Right lung (tissue), 10 donors: ENCODE measurements around the gene RTBDN. TPM values are rescaled to one million over a fixed set of nuclear protein-coding genes. Genes with fewer than 3 reads are reported as not detected.

Source experiments
- DNase-seq, 2 donors: peaks; one replicate each; pipeline ENCODE4 v3.0.0-alpha.2; 2013
- long read RNA-seq, 8 donors: transcript quantifications; one replicate each; lab custom pipeline, GENCODE V29; 2026
- polyA plus RNA-seq, 5 donors: library from polyadenylated mRNA; unstranded; fragments of 120-200 nt; gene quantifications; one replicate each; pipeline versions ENCODE4 v1.2.1 to v1.2.3, GENCODE V29; 2013; ENCODE audit warnings: inconsistent platforms in 1 of 5, low replicate concordance in 1 of 5; ENCODE audit not compliant: insufficient read length in 5 of 5, insufficient read depth in 1 of 5

Gene RTBDN
- polyA plus RNA-seq, result under 1 TPM in 4 of 5 donors, not detected in 1; 0.08 to 0.19 (median 0.13) TPM
- long read RNA-seq, donor 1, result 0 reads
- long read RNA-seq, donor 2, result 0 reads
- long read RNA-seq, donor 3, result 0 reads
- long read RNA-seq, donor 4, result 0 reads
- long read RNA-seq, donor 5, result 0 reads
- long read RNA-seq, donor 6, result 0 reads
- long read RNA-seq, donor 7, result 0 reads
- long read RNA-seq, donor 8, result 0 reads

GRCh38 chr19:12834566-12834943 is at the start of gene RTBDN:
Gene RTBDN, minus strand, starts transcription at chr19:12834579. Its CDS starts 4,600 bp downstream, at chr19:12829979.
- DNase-seq, result no peak

DNA sequence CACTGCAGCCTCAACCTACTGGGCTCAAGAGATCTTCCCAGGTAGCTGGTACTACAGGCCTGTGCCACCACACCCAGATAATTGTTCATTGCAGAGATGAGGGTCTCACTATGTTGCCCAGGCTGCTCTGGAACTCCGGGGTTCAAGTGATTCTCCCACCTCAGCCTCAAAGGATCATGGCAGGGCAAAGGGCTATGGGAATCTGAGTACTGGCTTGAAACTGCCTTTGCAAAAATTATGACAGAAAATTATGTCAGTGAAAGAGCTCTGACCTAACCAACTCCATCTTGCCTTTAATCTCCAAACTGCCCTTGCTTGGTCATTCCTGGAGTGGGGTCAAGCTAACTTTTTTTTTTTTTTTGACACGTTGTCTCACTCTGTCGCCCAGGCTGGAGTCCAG is 48.2 kb upstream of the RTBDN start:
- DNase-seq, result no peak

DNA sequence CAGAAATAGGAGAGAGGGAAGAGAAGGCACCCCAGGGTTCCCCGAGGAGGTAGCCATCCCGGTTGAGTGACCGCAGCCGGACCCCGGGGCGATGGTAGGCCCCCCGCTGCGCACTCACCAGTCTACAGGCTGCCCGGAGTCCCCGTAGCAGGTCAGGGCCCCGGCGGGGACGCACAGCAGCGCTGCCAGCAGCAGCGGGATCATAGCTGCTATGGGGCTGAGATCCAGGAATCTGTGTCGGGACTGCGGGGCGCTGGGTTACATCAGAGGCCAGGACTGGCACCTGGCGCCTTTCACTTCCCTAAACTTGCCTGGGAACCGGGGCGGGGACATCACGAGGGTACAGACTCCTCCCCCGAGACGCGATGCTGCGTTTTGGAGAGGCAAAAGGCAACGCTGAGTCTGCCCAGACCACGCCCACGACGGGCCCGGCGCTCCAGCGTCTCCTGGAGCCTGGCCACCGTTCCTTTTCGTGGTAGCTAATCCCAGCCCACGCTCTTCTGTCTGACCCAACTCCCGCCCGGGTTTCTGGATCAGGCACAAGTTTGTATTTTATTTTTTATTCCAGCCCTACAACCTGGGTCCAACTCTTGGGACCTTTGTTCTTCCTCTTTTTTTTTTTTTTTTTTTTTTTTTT is 46.9 kb upstream of the RTBDN start, which contains the start of gene DNASE2:
TSS of gene DNASE2 (minus strand) at position 278 of the 637 bp plus-strand sequence. CDS start at position 204, 74 bp downstream.
- peak; percentile 90 to 91 for DNase-seq

- peak in 1 of 2 donors; percentile 15 for DNase-seq
Observed at GRCh38 chr19:12880551-12881171, 46.3 kb upstream of the RTBDN start.

GRCh38 chr19:12875086-12875485 is 40.7 kb upstream of the RTBDN start:
- no peak for DNase-seq

DNA sequence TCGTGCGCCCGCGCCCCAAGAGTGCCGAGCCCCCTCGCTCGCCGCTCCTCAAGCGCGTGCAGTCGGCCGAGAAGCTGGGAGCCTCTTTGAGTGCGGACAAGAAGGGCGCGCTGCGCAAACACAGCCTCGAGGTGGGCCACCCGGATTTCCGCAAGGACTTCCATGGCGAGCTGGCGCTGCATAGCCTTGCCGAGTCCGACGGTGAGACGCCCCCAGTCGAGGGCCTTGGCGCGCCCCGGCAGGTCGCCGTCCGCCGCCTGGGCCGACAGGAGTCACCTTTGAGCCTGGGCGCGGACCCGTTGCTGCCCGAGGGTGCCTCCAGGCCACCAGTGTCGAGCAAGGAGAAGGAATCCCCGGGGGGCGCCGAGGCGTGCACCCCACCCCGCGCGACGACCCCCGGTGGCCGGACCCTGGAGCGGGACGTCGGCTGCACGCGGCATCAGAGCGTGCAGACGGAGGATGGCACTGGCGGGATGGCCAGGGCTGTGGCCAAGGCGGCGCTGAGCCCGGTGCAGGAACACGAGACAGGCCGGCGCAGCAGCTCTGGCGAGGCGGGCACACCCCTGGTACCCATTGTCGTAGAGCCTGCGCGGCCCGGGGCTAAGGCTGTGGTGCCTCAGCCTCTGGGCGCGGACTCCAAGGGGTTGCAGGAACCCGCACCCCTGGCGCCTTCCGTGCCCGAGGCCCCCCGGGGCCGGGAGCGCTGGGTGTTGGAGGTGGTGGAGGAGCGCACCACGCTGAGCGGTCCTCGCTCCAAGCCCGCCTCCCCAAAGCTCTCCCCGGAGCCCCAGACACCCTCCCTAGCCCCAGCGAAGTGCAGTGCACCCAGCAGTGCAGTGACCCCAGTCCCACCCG is 39.7 kb upstream of the RTBDN start:
- no peak for DNase-seq

- DNase-seq, result no peak
Observed at GRCh38 chr19:12872941-12873890, 38.8 kb upstream of the RTBDN start.

GRCh38 chr19:12872255-12872654 is 37.9 kb upstream of the RTBDN start:
- no peak for DNase-seq

DNA sequence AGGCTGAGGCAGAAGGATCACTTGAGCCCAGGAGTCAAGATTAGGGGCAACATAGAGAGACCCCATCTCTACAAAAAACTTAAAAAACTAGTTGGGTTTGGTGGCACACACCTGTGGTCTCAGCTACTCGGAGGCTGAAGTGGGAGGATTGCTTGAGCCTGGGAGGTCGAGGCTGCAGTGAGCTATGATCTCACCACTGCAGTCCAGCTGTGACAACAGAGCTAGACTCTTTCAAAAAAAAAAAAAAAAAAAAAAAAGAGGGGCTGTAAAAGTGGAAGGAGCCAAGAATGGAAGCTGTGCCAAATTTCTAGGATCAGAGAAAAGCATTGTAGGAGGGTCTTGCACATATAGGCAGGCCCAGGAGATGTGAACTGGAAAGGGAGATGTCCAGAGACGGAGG is 37.3 kb upstream of the RTBDN start:
- no peak for DNase-seq

- no peak for DNase-seq
Observed at GRCh38 chr19:12868540-12869112, 34.2 kb upstream of the RTBDN start.

- DNase-seq, result peak; percentile 69 to 73
Observed at GRCh38 chr19:12867120-12868099, 33.0 kb upstream of the RTBDN start.

- DNase-seq, result no peak
Observed at GRCh38 chr19:12866416-12867119, 32.2 kb upstream of the RTBDN start.

DNA sequence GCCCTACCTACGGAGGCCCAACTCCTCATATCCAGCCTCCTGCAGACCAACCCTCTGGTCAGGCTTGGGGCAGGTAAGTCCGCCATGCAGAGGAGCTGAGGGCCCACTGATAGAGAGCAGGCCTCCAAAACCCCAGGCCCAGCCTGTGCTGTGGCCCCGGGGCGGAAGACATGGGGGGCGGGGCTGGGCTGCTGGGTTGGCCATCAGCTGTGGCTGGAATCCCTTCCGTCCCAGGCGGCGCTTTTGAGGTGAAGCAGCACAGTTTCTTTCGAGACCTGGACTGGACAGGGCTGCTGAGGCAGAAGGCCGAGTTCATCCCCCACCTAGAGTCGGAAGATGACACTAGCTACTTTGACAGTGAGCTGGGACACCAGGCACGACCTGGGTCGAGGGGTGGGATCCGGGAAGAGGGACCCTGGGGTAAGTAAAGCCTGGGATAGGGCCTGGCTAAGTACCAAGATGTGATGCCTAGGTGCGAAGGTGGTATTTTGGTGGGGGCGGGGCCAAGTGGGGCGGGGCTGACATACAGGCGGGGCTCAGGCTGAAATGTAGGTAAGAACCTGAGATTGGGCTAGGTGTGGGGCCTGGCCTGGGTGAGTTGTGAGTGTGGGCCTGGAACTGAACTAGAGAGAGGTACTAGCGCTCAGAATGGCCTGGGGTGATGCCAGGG is 31.5 kb upstream of the RTBDN start:
- DNase-seq, result no peak

- no peak for DNase-seq
Observed at GRCh38 chr19:12864721-12865715, 30.6 kb upstream of the RTBDN start.

- no peak for DNase-seq
Observed at GRCh38 chr19:12864143-12864542, 29.8 kb upstream of the RTBDN start.

DNA sequence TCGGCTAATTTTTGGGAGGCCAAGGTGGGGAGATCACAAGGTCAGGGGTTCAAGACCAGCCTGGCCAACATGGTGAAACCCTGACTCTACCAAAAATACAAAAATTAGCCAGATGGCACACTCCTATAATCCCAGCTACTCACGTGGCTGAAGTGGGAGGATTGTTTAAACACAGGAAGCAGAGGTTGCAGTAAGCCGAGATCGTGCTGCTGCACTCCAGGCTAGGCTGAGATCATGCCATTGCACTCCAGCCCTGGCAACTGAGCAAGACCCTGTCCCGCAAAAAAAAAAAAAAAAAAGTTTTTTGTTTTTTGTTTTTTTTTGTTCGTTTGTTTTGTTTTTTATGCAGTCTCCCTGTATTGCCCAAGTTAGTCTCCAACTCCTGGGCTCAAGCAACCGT is 25.2 kb upstream of the RTBDN start:
- DNase-seq, result no peak
